MM.1S (cell line): ENCODE measurements around the gene TMEM117.

Experiments used
- DNase-seq: peaks from one replicate; pipeline ENCODE4 v3.0.0-alpha.2; 2015
- H2AFZ ChIP-seq: fragments of 300-600 bp; sonication (generic); 2 replicates; pipeline ENCODE4 v1.6.0; 2016; ENCODE audit warnings: antibody characterized with exemption, low read length
- H3F3A ChIP-seq: fragments of 300-600 bp; sonication (generic); 2 replicates; pipeline ENCODE4 v1.6.1; 2016; ENCODE audit warnings: mild to moderate bottlenecking, antibody characterized with exemption, low read length, moderate library complexity, mixed read lengths; ENCODE audit not compliant: insufficient read depth
- H3K27ac ChIP-seq: fragments of 300-600 bp; sonication (generic); 2 replicates; pipeline ENCODE4 v1.5.1; 2016; ENCODE audit warnings: mild to moderate bottlenecking, low read length
- H3K27me3 ChIP-seq: fragments of 300-600 bp; sonication (generic); replicated peaks from 2 replicates; pipeline ENCODE4 v1.6.0; 2016; ENCODE audit warnings: low read length; ENCODE audit not compliant: insufficient read depth
- H3K36me3 ChIP-seq: fragments of 300-600 bp; sonication (generic); replicated peaks from 2 replicates; pipeline ENCODE4 v1.6.1; 2016; ENCODE audit warnings: mild to moderate bottlenecking, low read length, mixed read lengths; ENCODE audit not compliant: insufficient read depth
- H3K4me1 ChIP-seq: fragments of 300-600 bp; sonication (generic); 2 replicates; pipeline ENCODE4 v1.6.1; 2016; ENCODE audit warnings: low read length, mixed read lengths
- H3K4me2 ChIP-seq: fragments of 300-600 bp; sonication (generic); 2 replicates; pipeline ENCODE4 v1.6.0; 2016; ENCODE audit warnings: low read depth, low read length
- H3K4me3 ChIP-seq: fragments of 300-600 bp; sonication (generic); 2 replicates; pipeline ENCODE4 v1.5.1; 2016; ENCODE audit warnings: low read length, mixed read lengths
- H3K79me2 ChIP-seq: fragments of 300-600 bp; sonication (generic); 2 replicates; pipeline ENCODE4 v1.6.1; 2016; ENCODE audit warnings: mixed run types, low read length, mixed read lengths
- H3K9ac ChIP-seq: fragments of 300-600 bp; sonication (generic); 2 replicates; pipeline ENCODE4 v1.6.1; 2016; ENCODE audit warnings: low read length, mixed read lengths
- H3K9me2 ChIP-seq: fragments of 300-600 bp; sonication (generic); replicated peaks from 2 replicates; pipeline ENCODE4 v1.6.1; 2016; ENCODE audit warnings: mild to moderate bottlenecking, low read length, mixed read lengths; ENCODE audit not compliant: insufficient read depth
- H3K9me3 ChIP-seq: fragments of 300-600 bp; sonication (generic); replicated peaks from 2 replicates; pipeline ENCODE4 v1.6.1; 2016; ENCODE audit warnings: mild to moderate bottlenecking, low read length, mixed read lengths; ENCODE audit not compliant: insufficient read depth
- H4K20me1 ChIP-seq: fragments of 300-600 bp; sonication (generic); 2 replicates; pipeline ENCODE4 v1.6.1; 2016; ENCODE audit warnings: mild to moderate bottlenecking, low read length, moderate library complexity, mixed read lengths; ENCODE audit not compliant: insufficient read depth
- EZH2 ChIP-seq: fragments of 300-600 bp; sonication (generic); optimal IDR thresholded peaks from 2 replicates; pipeline ENCODE3; 2017; ENCODE audit warnings: low read depth, mild to moderate bottlenecking, antibody characterized with exemption, low read length, mixed read lengths
- EZH2phosphoT487 ChIP-seq: fragments of 300-600 bp; sonication (generic); IDR thresholded peaks from 2 replicates; pipeline ENCODE4 v1.6.1; 2018; ENCODE audit warnings: antibody characterized with exemption, low read length
- TF ChIP-seq, protein P1 (sequence below): fragments of 300-600 bp; sonication (generic); IDR thresholded peaks from 2 replicates; pipeline ENCODE4 v1.5.1; 2016; ENCODE audit warnings: antibody characterized with exemption, low read length, mixed read lengths

The TMEM117 gene

DNA sequence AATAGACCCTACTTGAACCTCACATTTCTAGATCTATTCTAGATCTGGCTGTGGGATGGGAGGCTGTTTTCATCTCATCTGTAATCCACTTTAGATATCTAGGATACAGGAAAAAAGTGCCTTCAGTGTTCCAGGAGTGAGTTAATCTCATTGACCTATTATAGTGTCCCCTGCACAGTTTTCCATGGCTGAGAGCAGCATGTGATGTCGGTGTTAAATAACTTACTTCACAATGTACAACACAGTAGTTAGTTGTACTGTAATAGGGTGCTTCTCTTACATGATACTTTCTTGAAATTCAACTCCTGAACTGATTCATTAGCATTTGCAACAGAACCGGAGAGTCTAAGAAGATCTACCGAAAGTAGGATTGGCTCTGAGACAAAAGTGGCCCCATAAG is 62.6 kb downstream of the TMEM117 start:
- Histone ChIP-seq H3K9me3 (no peaks in the 10 kb centered on the region), H3F3A (no peaks in the 10 kb centered on the region)
- DNase-seq: no peak

DNA sequence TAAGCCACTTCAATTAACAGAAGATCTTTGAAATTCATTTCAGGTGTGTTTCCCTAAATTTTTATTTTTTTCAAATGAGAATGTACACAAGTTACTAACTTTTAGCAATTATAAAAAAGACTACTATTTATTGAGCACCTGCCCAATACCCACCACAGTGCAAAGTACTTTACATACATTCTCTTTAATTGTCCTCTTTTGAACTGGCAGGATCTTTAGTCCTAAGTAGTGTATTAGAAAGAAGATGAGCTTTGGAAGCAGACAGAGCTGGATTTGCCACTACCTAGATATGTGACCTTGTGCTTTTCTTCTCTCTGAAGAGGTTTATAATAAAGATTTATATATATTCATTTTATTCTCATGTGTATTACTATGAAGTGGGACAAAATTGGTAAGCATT is 63.7 kb downstream of the TMEM117 start:
- Histone ChIP-seq H3K27ac (no peak overlapping the region), H3K4me3 (no peak overlapping the region), H4K20me1 (no peaks in the 10 kb centered on the region), H3K36me3 (no peaks in the 10 kb centered on the region), H3K4me2 (no peak overlapping the region), H3K9me2 (no peaks in the 10 kb centered on the region), H3F3A (no peaks in the 10 kb centered on the region), H2AFZ (no peak overlapping the region), H3K9me3 (no peaks in the 10 kb centered on the region), H3K27me3 (no peaks in the 10 kb centered on the region), H3K9ac (no peak overlapping the region), H3K4me1 (no peaks in the 10 kb centered on the region), H3K79me2 (no peaks in the 10 kb centered on the region)
- DNase-seq: no peak
- TF ChIP-seq EZH2phosphoT487 (no peak), EZH2 (no peak)
- TF ChIP-seq, protein P1, sequence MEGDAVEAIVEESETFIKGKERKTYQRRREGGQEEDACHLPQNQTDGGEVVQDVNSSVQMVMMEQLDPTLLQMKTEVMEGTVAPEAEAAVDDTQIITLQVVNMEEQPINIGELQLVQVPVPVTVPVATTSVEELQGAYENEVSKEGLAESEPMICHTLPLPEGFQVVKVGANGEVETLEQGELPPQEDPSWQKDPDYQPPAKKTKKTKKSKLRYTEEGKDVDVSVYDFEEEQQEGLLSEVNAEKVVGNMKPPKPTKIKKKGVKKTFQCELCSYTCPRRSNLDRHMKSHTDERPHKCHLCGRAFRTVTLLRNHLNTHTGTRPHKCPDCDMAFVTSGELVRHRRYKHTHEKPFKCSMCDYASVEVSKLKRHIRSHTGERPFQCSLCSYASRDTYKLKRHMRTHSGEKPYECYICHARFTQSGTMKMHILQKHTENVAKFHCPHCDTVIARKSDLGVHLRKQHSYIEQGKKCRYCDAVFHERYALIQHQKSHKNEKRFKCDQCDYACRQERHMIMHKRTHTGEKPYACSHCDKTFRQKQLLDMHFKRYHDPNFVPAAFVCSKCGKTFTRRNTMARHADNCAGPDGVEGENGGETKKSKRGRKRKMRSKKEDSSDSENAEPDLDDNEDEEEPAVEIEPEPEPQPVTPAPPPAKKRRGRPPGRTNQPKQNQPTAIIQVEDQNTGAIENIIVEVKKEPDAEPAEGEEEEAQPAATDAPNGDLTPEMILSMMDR: no peak

More for the DNA sequence above, 62.6 kb downstream of the TMEM117 start:
- Histone ChIP-seq H3K4me3 (no peak overlapping the region), H3K9ac (no peak overlapping the region), H3K27ac (no peak overlapping the region), H2AFZ (no peak overlapping the region), H4K20me1 (no peaks in the 10 kb centered on the region), H3K27me3 (no peaks in the 10 kb centered on the region), H3K79me2 (no peaks in the 10 kb centered on the region), H3K4me2 (no peak overlapping the region), H3K9me2 (no peaks in the 10 kb centered on the region), H3K36me3 (no peaks in the 10 kb centered on the region), H3K4me1 (no peaks in the 10 kb centered on the region)
- TF ChIP-seq, protein P1: no peak

DNA sequence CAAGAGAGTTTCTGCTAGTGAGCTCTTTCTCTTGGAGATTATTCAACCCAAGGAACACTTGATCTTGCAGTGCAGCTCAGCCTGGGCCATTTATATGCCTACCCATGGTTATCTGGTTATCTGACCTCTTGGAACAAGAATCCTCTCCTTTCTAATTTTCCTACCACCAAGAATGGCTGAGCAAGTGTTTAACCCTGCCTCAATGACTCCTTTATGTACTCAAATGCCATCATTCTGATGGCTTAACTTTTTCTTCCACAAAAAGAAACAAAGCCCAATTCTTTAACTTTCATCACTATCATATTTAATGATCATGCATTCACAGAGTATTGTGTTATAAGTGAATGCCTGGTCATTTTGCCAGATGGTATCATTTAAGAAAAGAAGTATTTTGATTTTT is 67.8 kb downstream of the TMEM117 start:
- no peak overlapping the region for H3K4me2 ChIP-seq

More for the DNA sequence above, 67.8 kb downstream of the TMEM117 start:
- Histone ChIP-seq H3K9me2 (no peaks in the 10 kb centered on the region), H3K79me2 (no peaks in the 10 kb centered on the region), H3K4me1 (no peaks in the 10 kb centered on the region), H3K4me3 (no peak overlapping the region), H2AFZ (no peak overlapping the region), H4K20me1 (no peaks in the 10 kb centered on the region), H3K27ac (no peak overlapping the region), H3F3A (no peaks in the 10 kb centered on the region), H3K36me3 (no peaks in the 10 kb centered on the region), H3K9ac (no peak overlapping the region), H3K27me3 (no peaks in the 10 kb centered on the region), H3K9me3 (no peaks in the 10 kb centered on the region)
- TF ChIP-seq EZH2phosphoT487 (no peak), EZH2 (no peak)
- TF ChIP-seq, protein P1: no peak
- DNase-seq: no peak
